OCI-LY1 (cell line): ENCODE data around the gene REV3L.
"Not testable (repeated sequence)": the region's sequence is repeated elsewhere in the genome, so short reads cannot be mapped to it uniquely, and the experiment has no call there.

ENCODE experiments used
- H2AFZ ChIP-seq: fragments of 200-600 bp; sonication (generic), shearing (Covaris generic); 2 replicates; pipeline ENCODE4 v1.6.0; 2014; ENCODE audit warnings: antibody characterized with exemption, mild to moderate bottlenecking, low read length
- H3F3A ChIP-seq: fragments of 200-600 bp; sonication (generic), shearing (Covaris generic); 2 replicates; pipeline ENCODE4 v1.6.0; 2014; ENCODE audit warnings: mild to moderate bottlenecking, antibody characterized with exemption, low read length, moderate library complexity; ENCODE audit not compliant: insufficient read depth
- H3K27ac ChIP-seq: fragments of 200-600 bp; sonication (generic); 2 replicates; pipeline ENCODE4 v1.5.1; 2014; ENCODE audit warnings: low read length, mixed run types, mild to moderate bottlenecking, low read depth; ENCODE audit not compliant: poor library complexity, severe bottlenecking
- H3K27me3 ChIP-seq: fragments of 200-600 bp; sonication (generic); 2 replicates; pipeline ENCODE4 v1.6.0; 2014; ENCODE audit warnings: antibody characterized with exemption, mild to moderate bottlenecking, low read length, moderate library complexity; ENCODE audit not compliant: insufficient read depth
- H3K36me3 ChIP-seq: fragments of 200-600 bp; sonication (generic); 2 replicates; pipeline ENCODE4 v1.6.1; 2014; ENCODE audit warnings: mild to moderate bottlenecking, antibody characterized with exemption, low read length, moderate library complexity, mixed read lengths; ENCODE audit not compliant: insufficient read depth
- H3K4me1 ChIP-seq: fragments of 200-600 bp; sonication (generic); 2 replicates; pipeline ENCODE4 v1.5.1; 2014; ENCODE audit warnings: mild to moderate bottlenecking, low read length, moderate library complexity; ENCODE audit not compliant: insufficient read depth, severe bottlenecking
- H3K4me2 ChIP-seq: fragments of 200-600 bp; sonication (generic), shearing (Covaris generic); 2 replicates; pipeline ENCODE4 v1.6.1; 2014; ENCODE audit warnings: low read length
- H3K4me3 ChIP-seq: fragments of 200-600 bp; sonication (generic); 2 replicates; pipeline ENCODE4 v1.5.1; 2014; ENCODE audit warnings: low read length, low read depth, mild to moderate bottlenecking, mixed read lengths; ENCODE audit not compliant: poor library complexity, severe bottlenecking
- H3K79me2 ChIP-seq: fragments of 200-600 bp; shearing (Covaris generic); 2 replicates; pipeline ENCODE4 v1.6.1; 2016; ENCODE audit warnings: mixed run types, low read length, mixed read lengths; ENCODE audit not compliant: insufficient read depth
- H3K9ac ChIP-seq: fragments of 200-600 bp; sonication (generic), shearing (Covaris generic); 2 replicates; pipeline ENCODE4 v1.6.1; 2014; ENCODE audit warnings: mild to moderate bottlenecking, low read length, mixed read lengths
- H3K9me2 ChIP-seq: fragments of 200-600 bp; sonication (generic), shearing (Covaris generic); 2 replicates; pipeline ENCODE4 v1.6.1; 2014; ENCODE audit warnings: low read depth, mild to moderate bottlenecking, low read length, mixed read lengths
- H3K9me3 ChIP-seq: fragments of 200-600 bp; shearing (Covaris generic); 2 replicates; pipeline ENCODE4 v1.6.1; 2014; ENCODE audit warnings: low read length, mixed read lengths
- H4K20me1 ChIP-seq: fragments of 200-600 bp; sonication (generic), shearing (Covaris generic); 2 replicates; pipeline ENCODE4 v1.6.0; 2016; ENCODE audit warnings: mild to moderate bottlenecking, low read length; ENCODE audit not compliant: insufficient read depth
- EZH2 ChIP-seq: fragments of 200-600 bp; sonication (generic), shearing (Covaris generic); IDR thresholded peaks from 2 replicates; pipeline ENCODE4 v1.8.0; 2017; ENCODE audit warnings: borderline replicate concordance, mixed run types, mild to moderate bottlenecking, antibody characterized with exemption, low read length, moderate library complexity, mixed read lengths
- TF ChIP-seq, protein P1 (sequence below): fragments of 200-600 bp; sonication (generic), shearing (Covaris generic); IDR thresholded peaks from 2 replicates; pipeline ENCODE4 v1.5.1; 2017; ENCODE audit warnings: mild to moderate bottlenecking, antibody characterized with exemption, low read length, moderate library complexity, mixed read lengths

REV3L gene

GRCh38 chr6:111517965-111518364, 34.9 kb upstream of the REV3L start:
- Histone ChIP-seq H3K4me3 (no peak overlapping the region), H3K9me3 (no peaks in the 10 kb centered on the region), H2AFZ (no peak overlapping the region), H4K20me1 (no peaks in the 10 kb centered on the region), H3F3A (0 out of 2 replicates have a peak, but pooled peaks cover 3% of the 10 kb centered on the region), H3K9me2 (no peaks in the 10 kb centered on the region), H3K27me3 (no peaks in the 10 kb centered on the region), H3K79me2 (no peaks in the 10 kb centered on the region), H3K4me2 (no peak overlapping the region), H3K9ac (no peak overlapping the region), H3K36me3 (no peaks in the 10 kb centered on the region), H3K27ac (no peak overlapping the region), H3K4me1 (no peaks in the 10 kb centered on the region)
- TF ChIP-seq, protein P1, sequence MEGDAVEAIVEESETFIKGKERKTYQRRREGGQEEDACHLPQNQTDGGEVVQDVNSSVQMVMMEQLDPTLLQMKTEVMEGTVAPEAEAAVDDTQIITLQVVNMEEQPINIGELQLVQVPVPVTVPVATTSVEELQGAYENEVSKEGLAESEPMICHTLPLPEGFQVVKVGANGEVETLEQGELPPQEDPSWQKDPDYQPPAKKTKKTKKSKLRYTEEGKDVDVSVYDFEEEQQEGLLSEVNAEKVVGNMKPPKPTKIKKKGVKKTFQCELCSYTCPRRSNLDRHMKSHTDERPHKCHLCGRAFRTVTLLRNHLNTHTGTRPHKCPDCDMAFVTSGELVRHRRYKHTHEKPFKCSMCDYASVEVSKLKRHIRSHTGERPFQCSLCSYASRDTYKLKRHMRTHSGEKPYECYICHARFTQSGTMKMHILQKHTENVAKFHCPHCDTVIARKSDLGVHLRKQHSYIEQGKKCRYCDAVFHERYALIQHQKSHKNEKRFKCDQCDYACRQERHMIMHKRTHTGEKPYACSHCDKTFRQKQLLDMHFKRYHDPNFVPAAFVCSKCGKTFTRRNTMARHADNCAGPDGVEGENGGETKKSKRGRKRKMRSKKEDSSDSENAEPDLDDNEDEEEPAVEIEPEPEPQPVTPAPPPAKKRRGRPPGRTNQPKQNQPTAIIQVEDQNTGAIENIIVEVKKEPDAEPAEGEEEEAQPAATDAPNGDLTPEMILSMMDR = no peak
- no peak for TF ChIP-seq EZH2

- no peak overlapping the region for H3K9ac ChIP-seq
- H4K20me1 ChIP-seq = no peaks in the 10 kb centered on the region
- no peaks in the 10 kb centered on the region for H3K4me1 ChIP-seq
- no peak overlapping the region for H3K4me3 ChIP-seq
- H3K27me3 ChIP-seq = no peaks in the 10 kb centered on the region
- no peak overlapping the region for H3K4me2 ChIP-seq
- no peak overlapping the region for H2AFZ ChIP-seq
- H3K36me3 ChIP-seq = no peaks in the 10 kb centered on the region
- no peaks in the 10 kb centered on the region for H3K9me3 ChIP-seq
- no peaks in the 10 kb centered on the region for H3K79me2 ChIP-seq
- H3F3A ChIP-seq = 0 out of 2 replicates have a peak, but pooled peaks cover 3% of the 10 kb centered on the region
- no peaks in the 10 kb centered on the region for H3K9me2 ChIP-seq
- TF ChIP-seq, protein P1 = no peak
- no peak for TF ChIP-seq EZH2
- no peak overlapping the region for H3K27ac ChIP-seq
Observed at GRCh38 chr6:111515259-111515658, 32.2 kb upstream of the REV3L start.

DNA sequence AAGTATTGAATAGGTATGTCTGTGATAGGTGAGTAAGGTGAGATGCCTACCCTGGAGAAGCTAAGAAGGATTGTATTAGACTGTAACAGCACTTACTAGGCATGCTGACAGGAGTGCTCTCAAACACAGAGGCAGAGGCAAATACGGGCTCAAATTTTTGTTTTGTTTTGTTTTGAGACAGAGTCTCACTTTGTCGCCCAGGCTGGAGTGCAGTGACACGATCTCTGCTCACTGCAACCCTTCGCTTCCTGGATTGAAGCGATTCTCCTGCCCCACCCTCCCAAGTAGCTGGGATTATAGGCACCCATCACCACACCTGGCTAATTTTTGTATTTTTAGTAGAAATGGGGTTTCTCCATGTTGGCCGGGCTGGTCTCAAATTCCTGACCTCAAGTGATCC, 31.5 kb upstream of the REV3L start:
- H3K4me1 ChIP-seq, H3K9me3 ChIP-seq, H3K36me3 ChIP-seq, H3K79me2 ChIP-seq, H3K9me2 ChIP-seq, H3K4me2 ChIP-seq, H3F3A ChIP-seq, H4K20me1 ChIP-seq, H3K27ac ChIP-seq, H2AFZ ChIP-seq, H3K9ac ChIP-seq, H3K4me3 ChIP-seq, H3K27me3 ChIP-seq: not testable (repeated sequence)

GRCh38 chr6:111507219-111507618, 24.2 kb upstream of the REV3L start:
- not testable (repeated sequence) for H4K20me1 ChIP-seq, H3K27me3 ChIP-seq, H3K27ac ChIP-seq, H3K4me1 ChIP-seq, H3K79me2 ChIP-seq, H3K4me2 ChIP-seq, H3K9me3 ChIP-seq, H3K9me2 ChIP-seq, H2AFZ ChIP-seq, H3K4me3 ChIP-seq, H3K9ac ChIP-seq, H3K36me3 ChIP-seq, H3F3A ChIP-seq

- H3K4me2 ChIP-seq, H3K9me2 ChIP-seq, H3K9ac ChIP-seq, H4K20me1 ChIP-seq, H3K79me2 ChIP-seq, H3K4me3 ChIP-seq, H3K27me3 ChIP-seq, H3K4me1 ChIP-seq, H3F3A ChIP-seq, H2AFZ ChIP-seq, H3K27ac ChIP-seq, H3K36me3 ChIP-seq, H3K9me3 ChIP-seq: not testable (repeated sequence)
Observed at GRCh38 chr6:111505498-111505897, 22.5 kb upstream of the REV3L start.
